OCI-LY3 (cell line): ENCODE results near the gene ST6GALNAC6.

Source experiments
- H2AFZ ChIP-seq: fragments of 200-600, 300-600 bp; shearing (Covaris generic); 2 replicates; pipeline ENCODE4 v1.6.0; 2014; ENCODE audit warnings: antibody characterized with exemption, low read depth, low read length
- H3K27ac ChIP-seq: fragments of 200-600, 300-600 bp; sonication (generic); 2 replicates; pipeline ENCODE4 v1.5.1; 2014; ENCODE audit warnings: mild to moderate bottlenecking, low read length, moderate library complexity, mixed read lengths
- H3K27me3 ChIP-seq: fragments of 200-600, 300-600 bp; sonication (generic); 2 replicates; pipeline ENCODE4 v1.6.1; 2014; ENCODE audit warnings: low read depth, low read length, mixed read lengths
- H3K36me3 ChIP-seq: fragments of 200-600, 300-600 bp; sonication (generic); replicated peaks from 2 replicates; pipeline ENCODE3; 2014; ENCODE audit warnings: low read depth, low read length, mixed read lengths
- H3K4me1 ChIP-seq: fragments of 300-600, 200-600 bp; sonication (generic); 2 replicates; pipeline ENCODE4 v1.6.1; 2014; ENCODE audit warnings: low read length, mixed read lengths
- H3K4me2 ChIP-seq: fragments of 200-600, 300-600 bp; sonication (generic); 2 replicates; pipeline ENCODE4 v1.6.1; 2014; ENCODE audit warnings: low read length, mixed read lengths
- H3K4me3 ChIP-seq: fragments of 300-600, 200-600 bp; sonication (generic); 2 replicates; pipeline ENCODE4 v1.5.1; 2014; ENCODE audit warnings: antibody characterized with exemption, mild to moderate bottlenecking, low read length, moderate library complexity
- H3K79me2 ChIP-seq: fragments of 300-600, 200-600 bp; shearing (Covaris generic); 2 replicates; pipeline ENCODE4 v1.6.1; 2014; ENCODE audit warnings: mild to moderate bottlenecking, low read length, mixed read lengths
- H3K9ac ChIP-seq: fragments of 300-600, 200-600 bp; shearing (Covaris generic); 2 replicates; pipeline ENCODE4 v1.6.0; 2014; ENCODE audit warnings: mild to moderate bottlenecking, low read length, moderate library complexity
- H3K9me3 ChIP-seq: fragments of 200-600, 300-600 bp; shearing (Covaris generic); 2 replicates; pipeline ENCODE4 v1.6.1; 2014; ENCODE audit warnings: low read length, mixed read lengths; ENCODE audit not compliant: insufficient read depth
- H4K20me1 ChIP-seq: fragments of 200-600, 300-600 bp; sonication (generic); 2 replicates; pipeline ENCODE4 v1.6.1; 2016; ENCODE audit warnings: low read length, mixed read lengths; ENCODE audit not compliant: insufficient read depth
- CTCF ChIP-seq: fragments of 200-600, 300-600 bp; sonication (generic); IDR thresholded peaks from 2 replicates; pipeline ENCODE4 v1.5.1; 2014; ENCODE audit warnings: antibody characterized with exemption, low read length, low read depth
- EZH2phosphoT487 ChIP-seq: fragments of 200-600 bp; shearing (Covaris generic); IDR thresholded peaks from 2 replicates; pipeline ENCODE4 v1.6.1; 2018; ENCODE audit warnings: antibody characterized with exemption, mixed run types, low read depth

Gene ST6GALNAC6

GRCh38 chr9:127926906-127927200 is 27.4 kb upstream of the ST6GALNAC6 start:
- no peak overlapping the region for H2AFZ ChIP-seq
- peak overlapping the region; percentile 77 for H3K4me3 ChIP-seq
- TF ChIP-seq EZH2phosphoT487 (no peak), CTCF (no peak)
- H3K27me3 ChIP-seq = peaks cover 44% of the 10 kb centered on the region
- H4K20me1 ChIP-seq = 0 out of 2 replicates have a peak, but pooled peaks cover 4% of the 10 kb centered on the region
- H3K36me3 ChIP-seq = no peaks in the 10 kb centered on the region
- H3K27ac ChIP-seq = no peak overlapping the region
- H3K9ac ChIP-seq = peak overlapping the region; percentile 40
- peak overlapping the region; percentile 82 for H3K4me2 ChIP-seq
- peaks cover 24% of the 10 kb centered on the region for H3K4me1 ChIP-seq
- H3K9me3 ChIP-seq = no peaks in the 10 kb centered on the region
- no peaks in the 10 kb centered on the region for H3K79me2 ChIP-seq

GRCh38 chr9:127925959-127926905 is 26.8 kb upstream of the ST6GALNAC6 start:
- H3K27ac ChIP-seq = no peak overlapping the region
- H3K36me3 ChIP-seq = no peaks in the 10 kb centered on the region
- peak overlapping the region; percentile 77 for H3K4me3 ChIP-seq
- no peak for TF ChIP-seq EZH2phosphoT487
- TF ChIP-seq CTCF = no peak
- peaks cover 22% of the 10 kb centered on the region for H3K4me1 ChIP-seq
- H3K79me2 ChIP-seq = no peaks in the 10 kb centered on the region
- H3K9ac ChIP-seq = no peak overlapping the region
- H2AFZ ChIP-seq = no peak overlapping the region; the same call in 1 of the 2 replicates
- H4K20me1 ChIP-seq = no peaks in the 10 kb centered on the region
- peak overlapping the region; percentile 82 for H3K4me2 ChIP-seq
- H3K27me3 ChIP-seq = peaks cover 45% of the 10 kb centered on the region
- H3K9me3 ChIP-seq = no peaks in the 10 kb centered on the region

- Histone ChIP-seq H3K4me2 (no peak overlapping the region), H4K20me1 (no peaks in the 10 kb centered on the region), H3K36me3 (no peaks in the 10 kb centered on the region), H3K9ac (no peak overlapping the region), H2AFZ (no peak overlapping the region), H3K9me3 (no peaks in the 10 kb centered on the region), H3K79me2 (no peaks in the 10 kb centered on the region), H3K27me3 (peaks cover 41% of the 10 kb centered on the region), H3K4me3 (no peak overlapping the region), H3K4me1 (peaks cover 21% of the 10 kb centered on the region), H3K27ac (no peak overlapping the region)
- TF ChIP-seq CTCF (no peak), EZH2phosphoT487 (no peak)
Measured at GRCh38 chr9:127924736-127925444, 25.5 kb upstream of the ST6GALNAC6 start.

GRCh38 chr9:127923771-127924170 is 24.4 kb upstream of the ST6GALNAC6 start:
- Histone ChIP-seq H3K27ac (no peak overlapping the region), H4K20me1 (no peaks in the 10 kb centered on the region), H3K9me3 (no peaks in the 10 kb centered on the region), H3K4me1 (peaks cover 29% of the 10 kb centered on the region), H3K36me3 (peaks cover 5% of the 10 kb centered on the region), H3K4me3 (no peak overlapping the region), H3K79me2 (peaks cover 7% of the 10 kb centered on the region; the same call in 1 of the 2 replicates), H3K27me3 (peaks cover 31% of the 10 kb centered on the region), H3K9ac (no peak overlapping the region), H2AFZ (no peak overlapping the region), H3K4me2 (no peak overlapping the region)
- TF ChIP-seq EZH2phosphoT487 (no peak), CTCF (no peak)
